ENCODE measurements around the gene CCDC7.

- TF ChIP-seq, protein P1, sequence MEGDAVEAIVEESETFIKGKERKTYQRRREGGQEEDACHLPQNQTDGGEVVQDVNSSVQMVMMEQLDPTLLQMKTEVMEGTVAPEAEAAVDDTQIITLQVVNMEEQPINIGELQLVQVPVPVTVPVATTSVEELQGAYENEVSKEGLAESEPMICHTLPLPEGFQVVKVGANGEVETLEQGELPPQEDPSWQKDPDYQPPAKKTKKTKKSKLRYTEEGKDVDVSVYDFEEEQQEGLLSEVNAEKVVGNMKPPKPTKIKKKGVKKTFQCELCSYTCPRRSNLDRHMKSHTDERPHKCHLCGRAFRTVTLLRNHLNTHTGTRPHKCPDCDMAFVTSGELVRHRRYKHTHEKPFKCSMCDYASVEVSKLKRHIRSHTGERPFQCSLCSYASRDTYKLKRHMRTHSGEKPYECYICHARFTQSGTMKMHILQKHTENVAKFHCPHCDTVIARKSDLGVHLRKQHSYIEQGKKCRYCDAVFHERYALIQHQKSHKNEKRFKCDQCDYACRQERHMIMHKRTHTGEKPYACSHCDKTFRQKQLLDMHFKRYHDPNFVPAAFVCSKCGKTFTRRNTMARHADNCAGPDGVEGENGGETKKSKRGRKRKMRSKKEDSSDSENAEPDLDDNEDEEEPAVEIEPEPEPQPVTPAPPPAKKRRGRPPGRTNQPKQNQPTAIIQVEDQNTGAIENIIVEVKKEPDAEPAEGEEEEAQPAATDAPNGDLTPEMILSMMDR (conservative IDR thresholded peaks at IDR 0.05; ENCODE audit: low read length): no peak
- no peak for TF ChIP-seq EZH2phosphoT487 (IDR thresholded peaks at IDR 0.05; ENCODE audit: borderline replicate concordance, low read depth, low read length)
Measured at GRCh38 chr10:32751582-32751981, 305.6 kb downstream of the CCDC7 start.
